ENCODE data around the gene UROS. TPM values are rescaled to one million over a fixed set of nuclear protein-coding genes. Genes with fewer than 3 reads are reported as not detected.

UROS gene
- total and polyA plus RNA-seq, 2 donors (not counting 1 experiment from before 2014, with no cell fraction given) = 54.4 to 60.4 TPM

GRCh38 chr10:125801574-125801973 lies 21.5 kb downstream of the UROS start:
- H3K4me1 ChIP-seq (ENCODE audit: control insufficient read depth, extremely low read depth, insufficient read depth, low read length) = no peaks in the 10 kb centered on the region
- no peak overlapping the region for H3K9ac ChIP-seq (ENCODE audit: insufficient read depth, low read length)
- no peak overlapping the region for H3K4me3 ChIP-seq (replicated peaks in 1 of 4; ENCODE audit: control extremely low read depth in 1 of 4, insufficient read depth in 1 of 4, low read depth in 3 of 4, low read length in 4 of 4)
- H2AFZ ChIP-seq (ENCODE audit: low read length) = no peak overlapping the region
- TF ChIP-seq, protein P1, sequence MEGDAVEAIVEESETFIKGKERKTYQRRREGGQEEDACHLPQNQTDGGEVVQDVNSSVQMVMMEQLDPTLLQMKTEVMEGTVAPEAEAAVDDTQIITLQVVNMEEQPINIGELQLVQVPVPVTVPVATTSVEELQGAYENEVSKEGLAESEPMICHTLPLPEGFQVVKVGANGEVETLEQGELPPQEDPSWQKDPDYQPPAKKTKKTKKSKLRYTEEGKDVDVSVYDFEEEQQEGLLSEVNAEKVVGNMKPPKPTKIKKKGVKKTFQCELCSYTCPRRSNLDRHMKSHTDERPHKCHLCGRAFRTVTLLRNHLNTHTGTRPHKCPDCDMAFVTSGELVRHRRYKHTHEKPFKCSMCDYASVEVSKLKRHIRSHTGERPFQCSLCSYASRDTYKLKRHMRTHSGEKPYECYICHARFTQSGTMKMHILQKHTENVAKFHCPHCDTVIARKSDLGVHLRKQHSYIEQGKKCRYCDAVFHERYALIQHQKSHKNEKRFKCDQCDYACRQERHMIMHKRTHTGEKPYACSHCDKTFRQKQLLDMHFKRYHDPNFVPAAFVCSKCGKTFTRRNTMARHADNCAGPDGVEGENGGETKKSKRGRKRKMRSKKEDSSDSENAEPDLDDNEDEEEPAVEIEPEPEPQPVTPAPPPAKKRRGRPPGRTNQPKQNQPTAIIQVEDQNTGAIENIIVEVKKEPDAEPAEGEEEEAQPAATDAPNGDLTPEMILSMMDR (conservative IDR thresholded peaks at IDR 0.05 in 1 of 2, IDR thresholded peaks at IDR 0.05 in 1 of 2; ENCODE audit: low read depth in 1 of 2, low read length in 2 of 2) = no peak
- no peak for TF ChIP-seq EZH2 (IDR thresholded peaks at IDR 0.05; ENCODE audit: low read length, missing control alignments)
- peaks cover 2% of the 10 kb centered on the region for H3K36me3 ChIP-seq (ENCODE audit: control insufficient read depth, insufficient read depth, low read length)
- H3K27me3 ChIP-seq (ENCODE audit: control insufficient read depth, insufficient read depth, low read length) = no peaks in the 10 kb centered on the region
- no peak overlapping the region for H3K4me2 ChIP-seq (ENCODE audit: extremely low read depth, insufficient read depth, low read length)
- no peak for DNase-seq (ENCODE audit: low read depth in 2 of 2)
- H3K9me3 ChIP-seq (ENCODE audit: control insufficient read depth, insufficient read depth, low read depth, low read length) = no peaks in the 10 kb centered on the region
- H3K27ac ChIP-seq (ENCODE audit: insufficient read depth, low read length) = no peak overlapping the region
- H3K79me2 ChIP-seq (ENCODE audit: control insufficient read depth, insufficient read depth, low read length) = no peaks in the 10 kb centered on the region
- no peaks in the 10 kb centered on the region for H4K20me1 ChIP-seq (ENCODE audit: control insufficient read depth, extremely low read depth, insufficient read depth, low read length)

- Histone ChIP-seq H3K27me3 (ENCODE audit: control insufficient read depth, insufficient read depth, low read length) (no peaks in the 10 kb centered on the region), H3K4me3 (replicated peaks in 1 of 4; ENCODE audit: control extremely low read depth in 1 of 4, insufficient read depth in 1 of 4, low read depth in 3 of 4, low read length in 4 of 4) (no peak overlapping the region), H3K27ac (ENCODE audit: insufficient read depth, low read length) (no peak overlapping the region), H3K9me3 (ENCODE audit: control insufficient read depth, insufficient read depth, low read depth, low read length) (no peaks in the 10 kb centered on the region), H3K4me2 (ENCODE audit: extremely low read depth, insufficient read depth, low read length) (no peak overlapping the region), H3K36me3 (ENCODE audit: control insufficient read depth, insufficient read depth, low read length) (peaks cover 4% of the 10 kb centered on the region), H3K79me2 (ENCODE audit: control insufficient read depth, insufficient read depth, low read length) (no peaks in the 10 kb centered on the region), H2AFZ (ENCODE audit: low read length) (no peak overlapping the region), H3K9ac (ENCODE audit: insufficient read depth, low read length) (no peak overlapping the region), H3K4me1 (ENCODE audit: control insufficient read depth, extremely low read depth, insufficient read depth, low read length) (no peaks in the 10 kb centered on the region), H4K20me1 (ENCODE audit: control insufficient read depth, extremely low read depth, insufficient read depth, low read length) (no peaks in the 10 kb centered on the region)
- TF ChIP-seq EZH2 (IDR thresholded peaks at IDR 0.05; ENCODE audit: low read length, missing control alignments) = no peak
- TF ChIP-seq, protein P1 (conservative IDR thresholded peaks at IDR 0.05 in 1 of 2, IDR thresholded peaks at IDR 0.05 in 1 of 2; ENCODE audit: low read depth in 1 of 2, low read length in 2 of 2) = no peak
- DNase-seq (ENCODE audit: low read depth in 2 of 2) = peak in 1 of 2 donors; percentile 6
Observed at GRCh38 chr10:125799451-125800182, 23.4 kb downstream of the UROS start.

- no peak for DNase-seq (ENCODE audit: low read depth in 2 of 2)
- no peak overlapping the region for H3K27ac ChIP-seq (ENCODE audit: insufficient read depth, low read length)
- TF ChIP-seq, protein P1 (conservative IDR thresholded peaks at IDR 0.05 in 1 of 2, IDR thresholded peaks at IDR 0.05 in 1 of 2; ENCODE audit: low read depth in 1 of 2, low read length in 2 of 2) = no peak
- TF ChIP-seq EZH2 (IDR thresholded peaks at IDR 0.05; ENCODE audit: low read length, missing control alignments) = no peak
- H3K4me3 ChIP-seq (replicated peaks in 1 of 4; ENCODE audit: control extremely low read depth in 1 of 4, insufficient read depth in 1 of 4, low read depth in 3 of 4, low read length in 4 of 4) = no peak overlapping the region
- no peak overlapping the region for H2AFZ ChIP-seq (ENCODE audit: low read length)
- H3K27me3 ChIP-seq (ENCODE audit: control insufficient read depth, insufficient read depth, low read length) = no peaks in the 10 kb centered on the region
- H3K9ac ChIP-seq (ENCODE audit: insufficient read depth, low read length) = no peak overlapping the region
- no peaks in the 10 kb centered on the region for H3K9me3 ChIP-seq (ENCODE audit: control insufficient read depth, insufficient read depth, low read depth, low read length)
- H3K4me1 ChIP-seq (ENCODE audit: control insufficient read depth, extremely low read depth, insufficient read depth, low read length) = no peaks in the 10 kb centered on the region
- H3K36me3 ChIP-seq (ENCODE audit: control insufficient read depth, insufficient read depth, low read length) = peaks cover 6% of the 10 kb centered on the region
- H3K79me2 ChIP-seq (ENCODE audit: control insufficient read depth, insufficient read depth, low read length) = no peaks in the 10 kb centered on the region
- no peak overlapping the region for H3K4me2 ChIP-seq (ENCODE audit: extremely low read depth, insufficient read depth, low read length)
- H4K20me1 ChIP-seq (ENCODE audit: control insufficient read depth, extremely low read depth, insufficient read depth, low read length) = no peaks in the 10 kb centered on the region
Observed at GRCh38 chr10:125797994-125798662, 24.9 kb downstream of the UROS start.

Data from fibroblast of lung (primary cell).